Neural progenitor cell (in vitro differentiated cells): ENCODE results near the gene UGT1A7.

ENCODE experiments used
- EZH2 ChIP-seq: fragments of 200-600 bp; sonication (generic); IDR thresholded peaks from 2 replicates; pipeline ENCODE4 v1.6.1; 2017; ENCODE audit warnings: antibody characterized with exemption, mild to moderate bottlenecking, moderate library complexity
- TF ChIP-seq, protein P1 (sequence below): fragments of 200-600 bp; sonication (generic); IDR thresholded peaks from 2 replicates; pipeline ENCODE4 v1.5.1; 2017; ENCODE audit warnings: antibody characterized with exemption, mild to moderate bottlenecking

DNA sequence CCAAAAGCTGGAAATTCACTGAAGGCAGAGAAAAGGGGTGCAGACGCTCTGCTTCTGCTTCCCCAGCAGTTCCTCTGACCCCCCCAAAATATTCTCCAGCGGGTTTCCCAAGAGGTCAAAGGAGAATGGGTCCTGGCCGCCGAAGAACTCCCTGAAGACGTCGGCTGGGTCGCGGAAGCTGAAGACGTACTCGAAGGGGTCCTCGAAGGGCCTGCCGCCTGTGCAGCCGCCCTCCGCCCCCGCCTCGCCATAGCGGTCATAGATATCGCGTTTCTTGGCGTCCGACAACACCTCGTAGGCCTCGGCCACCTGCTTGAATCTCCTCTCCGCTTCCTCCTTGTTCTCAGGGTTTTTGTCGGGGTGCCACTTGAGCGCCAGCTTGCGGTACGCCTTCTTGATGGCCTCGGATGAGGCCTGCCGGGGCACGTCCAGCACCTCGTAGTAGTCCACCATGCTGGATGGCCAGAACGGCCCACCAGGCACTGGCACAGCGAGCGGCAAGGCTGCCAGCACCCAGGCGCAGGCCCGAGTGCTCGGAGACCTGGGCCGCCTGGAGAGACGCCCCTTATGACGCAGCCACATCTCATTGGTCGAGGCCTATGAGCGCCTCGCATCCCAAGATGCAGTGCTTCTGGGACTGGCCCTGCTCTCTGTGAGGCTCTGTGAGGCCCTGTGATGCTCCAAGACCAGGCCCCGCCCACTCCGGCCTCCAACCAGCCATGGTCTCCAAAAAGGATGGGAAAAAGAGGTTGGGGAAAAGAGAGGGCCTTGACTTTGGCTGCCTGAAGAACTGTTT lies 62.0 kb downstream of the UGT1A7 start:
- TF ChIP-seq, protein P1, sequence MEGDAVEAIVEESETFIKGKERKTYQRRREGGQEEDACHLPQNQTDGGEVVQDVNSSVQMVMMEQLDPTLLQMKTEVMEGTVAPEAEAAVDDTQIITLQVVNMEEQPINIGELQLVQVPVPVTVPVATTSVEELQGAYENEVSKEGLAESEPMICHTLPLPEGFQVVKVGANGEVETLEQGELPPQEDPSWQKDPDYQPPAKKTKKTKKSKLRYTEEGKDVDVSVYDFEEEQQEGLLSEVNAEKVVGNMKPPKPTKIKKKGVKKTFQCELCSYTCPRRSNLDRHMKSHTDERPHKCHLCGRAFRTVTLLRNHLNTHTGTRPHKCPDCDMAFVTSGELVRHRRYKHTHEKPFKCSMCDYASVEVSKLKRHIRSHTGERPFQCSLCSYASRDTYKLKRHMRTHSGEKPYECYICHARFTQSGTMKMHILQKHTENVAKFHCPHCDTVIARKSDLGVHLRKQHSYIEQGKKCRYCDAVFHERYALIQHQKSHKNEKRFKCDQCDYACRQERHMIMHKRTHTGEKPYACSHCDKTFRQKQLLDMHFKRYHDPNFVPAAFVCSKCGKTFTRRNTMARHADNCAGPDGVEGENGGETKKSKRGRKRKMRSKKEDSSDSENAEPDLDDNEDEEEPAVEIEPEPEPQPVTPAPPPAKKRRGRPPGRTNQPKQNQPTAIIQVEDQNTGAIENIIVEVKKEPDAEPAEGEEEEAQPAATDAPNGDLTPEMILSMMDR, result no peak
- TF ChIP-seq EZH2, result no peak
